Measurements from ENCODE around the gene KIDINS220.

KIDINS220 gene

GRCh38 chr2:8836971-8837794, at the start of gene KIDINS220:
KIDINS220 (minus strand) TSS chr2:8837613; CDS start chr2:8827093, 10,520 bp downstream.
- peak; percentile 75 to 83 for DNase-seq

GRCh38 chr2:8886876-8887275, 49.5 kb upstream of the KIDINS220 start:
- DNase-seq, result no peak

- no peak for DNase-seq
Measured at GRCh38 chr2:8886202-8886518, 48.7 kb upstream of the KIDINS220 start.

GRCh38 chr2:8885449-8886201, 48.2 kb upstream of the KIDINS220 start:
- DNase-seq, result no peak

- DNase-seq, result no peak
Measured at GRCh38 chr2:8884812-8885211, 47.4 kb upstream of the KIDINS220 start.

GRCh38 chr2:8882094-8882493, 44.7 kb upstream of the KIDINS220 start:
- DNase-seq, result peak in 1 of 2 experiments; percentile 4

GRCh38 chr2:8877894-8878293, 40.5 kb upstream of the KIDINS220 start:
- no peak for DNase-seq

GRCh38 chr2:8877332-8877731, 39.9 kb upstream of the KIDINS220 start:
- DNase-seq, result no peak

GRCh38 chr2:8876628-8877027, 39.2 kb upstream of the KIDINS220 start:
- no peak for DNase-seq

GRCh38 chr2:8872821-8873432, 35.5 kb upstream of the KIDINS220 start:
- DNase-seq, result peak; percentile 25 to 49

- DNase-seq, result no peak
Measured at GRCh38 chr2:8870441-8870840, 33.0 kb upstream of the KIDINS220 start.

- DNase-seq, result no peak
Measured at GRCh38 chr2:8867363-8867762, 29.9 kb upstream of the KIDINS220 start.

- DNase-seq, result no peak
Measured at GRCh38 chr2:8863331-8863953, 26.0 kb upstream of the KIDINS220 start.

GRCh38 chr2:8862230-8862629, 24.8 kb upstream of the KIDINS220 start:
- no peak for DNase-seq

- DNase-seq, result no peak
Measured at GRCh38 chr2:8861797-8862196, 24.4 kb upstream of the KIDINS220 start.

- no peak for DNase-seq
Measured at GRCh38 chr2:8860239-8860638, 22.8 kb upstream of the KIDINS220 start.

- no peak for DNase-seq
Measured at GRCh38 chr2:8858910-8859309, 21.5 kb upstream of the KIDINS220 start.

- no peak for DNase-seq
Measured at GRCh38 chr2:8858264-8858663, 20.9 kb upstream of the KIDINS220 start.

GRCh38 chr2:8857709-8858108, 20.3 kb upstream of the KIDINS220 start:
- DNase-seq, result no peak

GRCh38 chr2:8856176-8856575, 18.8 kb upstream of the KIDINS220 start:
- DNase-seq, result no peak

- no peak for DNase-seq
Measured at GRCh38 chr2:8855010-8855409, 17.6 kb upstream of the KIDINS220 start.

- no peak for DNase-seq
Measured at GRCh38 chr2:8853426-8853825, 16.0 kb upstream of the KIDINS220 start.

- DNase-seq, result no peak
Measured at GRCh38 chr2:8851811-8852560, 14.6 kb upstream of the KIDINS220 start.

Measured in NCI-H446 (cell line).